Epithelial cell of proximal tubule (primary cell): Measurements from ENCODE around the gene LYRM1. TPM values are rescaled to one million over a fixed set of nuclear protein-coding genes. Genes with fewer than 3 reads are reported as not detected.

Source experiments
- DNase-seq: peaks from one replicate; pipeline ENCODE4 v3.0.0-alpha.2; 2011; ENCODE audit warnings: low read depth
- H3K4me3 ChIP-seq: 2 replicates; pipeline ENCODE4 v1.5.1; 2011; ENCODE audit warnings: low read depth, mild to moderate bottlenecking, low read length
- CTCF ChIP-seq: conservative IDR thresholded peaks from 2 replicates; pipeline ENCODE4 v1.5.1; 2012; ENCODE audit warnings: low read depth, mild to moderate bottlenecking, low read length
- total RNA-seq: library from RNA; depleted of rRNA; stranded (reverse); fragments of >200 nt; gene quantifications from 2 replicates; pipeline ENCODE4 v1.2.3, GENCODE V29; 2015

The LYRM1 gene
- total RNA-seq, 1 donor from 2014 or later = 23.8 TPM

- no peak for DNase-seq
- no peak for TF ChIP-seq CTCF
- H3K4me3 ChIP-seq = peak overlapping the region; percentile 89
Observed at GRCh38 chr16:20901436-20902112, 1.0 kb downstream of the LYRM1 start.

GRCh38 chr16:20902426-20902825 lies 1.9 kb downstream of the LYRM1 start:
- TF ChIP-seq CTCF = no peak
- H3K4me3 ChIP-seq = no peak overlapping the region
- no peak for DNase-seq

GRCh38 chr16:20903116-20903898 lies 2.7 kb downstream of the LYRM1 start:
- no peak for TF ChIP-seq CTCF
- no peak overlapping the region for H3K4me3 ChIP-seq
- DNase-seq = no peak

- DNase-seq = no peak
- TF ChIP-seq CTCF = no peak
- no peak overlapping the region for H3K4me3 ChIP-seq
Observed at GRCh38 chr16:20903899-20904506, 3.4 kb downstream of the LYRM1 start.

- no peak overlapping the region for H3K4me3 ChIP-seq
- DNase-seq = no peak
- no peak for TF ChIP-seq CTCF
Observed at GRCh38 chr16:20904507-20905081, 4.0 kb downstream of the LYRM1 start.

- no peak overlapping the region for H3K4me3 ChIP-seq
- TF ChIP-seq CTCF = no peak
- DNase-seq = no peak
Observed at GRCh38 chr16:20905576-20905975, 5.0 kb downstream of the LYRM1 start.
